Left lobe of liver (tissue), 2 donors: Measurements from ENCODE around the gene RNASEH2C. TPM values are rescaled to one million over a fixed set of nuclear protein-coding genes. Genes with fewer than 3 reads are reported as not detected.
"Not testable (repeated sequence)": the region's sequence is repeated elsewhere in the genome, so short reads cannot be mapped to it uniquely, and the experiment has no call there.

Experiments used
- ATAC-seq: fragments of 200-7000 bp; cut with Tn5 transposase; one replicate; pipeline ENCODE4 v1.9.1; 2020; ENCODE audit warnings: mild to moderate bottlenecking, moderate library complexity
- DNase-seq: peaks from one replicate; pipeline ENCODE4 v3.0.0-alpha.2; 2020; ENCODE audit warnings: low spot score
- total RNA-seq: library from RNA; stranded (reverse); gene quantifications from one replicate; pipeline ENCODE4 v1.2.1, GENCODE V29; 2021
- donor health status: DM: no; HTN: no; CAD: no; lungs with moderate emphysema.
- donor health status: DM: no; HTN: yes; CAD: no.

Gene RNASEH2C
- total RNA-seq, 1 donor from 2014 or later, result 24.2 TPM

DNA sequence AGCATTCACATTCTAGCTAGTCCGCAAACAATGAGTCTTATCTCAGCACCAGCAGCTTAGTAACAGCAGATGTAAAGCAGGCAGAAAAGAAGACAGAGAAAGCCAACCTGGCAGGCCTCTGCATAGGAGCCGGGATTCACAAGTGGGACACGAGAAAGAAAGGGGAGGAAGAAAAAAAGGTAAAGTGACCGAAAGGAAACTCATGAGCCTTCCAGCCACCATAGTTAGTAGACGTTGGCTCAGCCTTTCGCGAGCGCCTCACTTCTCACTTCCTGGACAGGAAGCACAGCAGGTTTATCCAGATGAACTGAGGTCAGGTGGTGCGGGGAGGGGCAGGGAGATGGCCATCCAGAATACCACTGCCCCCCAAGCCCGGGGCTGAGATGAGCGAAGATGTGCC, 28.2 kb downstream of the RNASEH2C start:
- DNase-seq, result no peak
- ATAC-seq, result no peak

GRCh38 chr11:65691847-65692246, 28.8 kb downstream of the RNASEH2C start:
- not testable (repeated sequence) for ATAC-seq, DNase-seq

DNA sequence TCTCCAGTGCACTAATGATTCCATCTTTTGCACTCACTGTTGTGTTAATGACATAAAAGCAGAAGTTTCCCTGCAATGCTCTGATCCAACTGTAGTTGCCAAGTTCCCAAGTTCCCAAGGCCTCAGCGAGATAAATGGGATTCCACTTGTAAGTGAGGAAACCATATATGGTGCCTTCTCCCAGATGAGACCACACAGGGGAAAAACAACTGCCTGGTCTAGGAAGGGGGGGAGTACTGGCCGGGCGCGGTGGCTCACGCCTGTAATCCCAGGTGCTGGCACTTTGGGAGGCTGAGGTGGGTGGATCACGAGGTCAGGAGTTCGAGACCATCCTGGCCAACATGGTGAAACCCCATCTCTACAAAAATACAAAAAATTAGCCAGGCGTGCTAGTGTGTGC, 34.6 kb downstream of the RNASEH2C start:
- no peak for DNase-seq
- no peak for ATAC-seq

GRCh38 chr11:65683480-65683879, 37.1 kb downstream of the RNASEH2C start:
- not testable (repeated sequence) for ATAC-seq, DNase-seq

GRCh38 chr11:65680192-65680743, 40.3 kb downstream of the RNASEH2C start:
- DNase-seq (no peak), ATAC-seq (peak; percentile 75)

DNA sequence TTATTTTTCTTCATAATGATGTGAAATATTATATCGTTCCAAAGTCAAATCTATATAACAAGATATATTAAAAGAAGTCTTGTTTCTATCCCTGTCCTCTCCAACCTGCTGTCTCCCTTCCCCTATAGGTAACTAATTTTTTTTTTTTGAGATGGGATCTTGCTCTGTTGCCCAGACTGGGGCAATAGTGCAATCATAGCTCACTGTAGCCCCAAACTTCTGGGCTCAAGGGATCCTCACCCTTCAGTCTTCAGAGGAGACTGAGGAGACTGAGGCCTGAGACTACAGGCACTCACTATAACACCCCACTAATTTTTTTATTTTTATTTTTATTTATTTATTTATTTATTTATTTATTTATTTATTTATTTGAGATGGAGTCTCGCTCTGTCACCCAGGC, 47.6 kb downstream of the RNASEH2C start:
- no peak for ATAC-seq
- DNase-seq, result no peak

DNA sequence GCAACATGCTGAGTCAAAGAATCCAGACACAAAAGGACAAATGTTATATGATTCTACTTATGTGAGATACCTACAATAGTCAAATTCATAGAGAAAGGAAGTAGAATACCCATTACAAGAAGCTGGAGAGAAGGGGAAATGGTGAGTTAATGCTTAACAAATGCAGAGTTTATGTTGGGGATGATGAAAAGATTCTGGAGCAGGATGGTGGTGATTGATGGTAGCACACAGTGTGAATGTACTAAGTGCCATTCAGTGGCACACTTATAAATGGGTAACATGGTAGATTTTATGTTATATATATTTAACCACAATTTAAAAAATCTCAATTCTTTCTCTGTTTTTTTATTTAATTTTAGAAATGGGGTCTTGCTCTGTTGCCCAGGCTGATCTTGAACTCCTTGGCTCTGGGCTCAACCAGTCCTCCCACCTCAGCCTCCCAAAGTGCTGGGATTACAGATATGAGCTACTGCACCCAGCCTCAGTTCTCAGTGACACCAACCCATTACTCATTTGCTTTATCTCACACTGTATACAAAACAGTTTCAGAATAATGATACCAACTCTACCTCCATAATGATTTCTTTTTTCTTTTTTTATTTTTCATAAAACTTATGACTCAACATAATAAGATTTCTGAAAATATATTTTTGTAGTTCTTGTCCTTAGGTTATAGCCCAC, 48.3 kb downstream of the RNASEH2C start:
- ATAC-seq, result no peak

More for the DNA sequence above, 48.3 kb downstream of the RNASEH2C start:
- no peak for DNase-seq

Other genes starting within 250 kb of the RNASEH2C start
- 2,761 TPM for gene MALAT1, start 221.8 kb downstream of the RNASEH2C start, total RNA-seq
- gene SCYL1, start 195.7 kb downstream of the RNASEH2C start, total RNA-seq, result 67.6 TPM
- gene LTBP3, start 162.4 kb downstream of the RNASEH2C start, total RNA-seq, result 42.3 TPM
- gene ZNRD2, start 150.3 kb downstream of the RNASEH2C start, total RNA-seq, result 17.0 TPM
- 19.0 TPM for gene FAM89B, start 148.3 kb downstream of the RNASEH2C start, total RNA-seq
- 13.5 TPM for gene EHBP1L1, start 144.7 kb downstream of the RNASEH2C start, total RNA-seq
- not detected for gene KCNK7, start 125.0 kb downstream of the RNASEH2C start, total RNA-seq
- 85.4 TPM for gene MAP3K11, start 106.6 kb downstream of the RNASEH2C start, total RNA-seq
- gene PCNX3, start 105.0 kb downstream of the RNASEH2C start, total RNA-seq, result 16.8 TPM
- 29.5 TPM for gene SIPA1, start 82.7 kb downstream of the RNASEH2C start, total RNA-seq
- 34.3 TPM for gene RELA, start 57.9 kb downstream of the RNASEH2C start, total RNA-seq
- gene KAT5, start 8.5 kb downstream of the RNASEH2C start, total RNA-seq, result 19.4 TPM
- 13.4 TPM for gene AP5B1, start 60.2 kb upstream of the RNASEH2C start, total RNA-seq
- gene OVOL1, start 66.3 kb upstream of the RNASEH2C start, total RNA-seq, result 0.23 TPM
- not detected for gene SNX32, start 113.2 kb upstream of the RNASEH2C start, total RNA-seq
- gene CFL1, start 137.4 kb upstream of the RNASEH2C start, total RNA-seq, result 240 TPM
- 14.3 TPM for gene MUS81, start 139.6 kb upstream of the RNASEH2C start, total RNA-seq
- 6.0 TPM for gene EFEMP2, start 152.0 kb upstream of the RNASEH2C start, total RNA-seq
- 0.63 TPM for gene CTSW, start 159.0 kb upstream of the RNASEH2C start, total RNA-seq
- gene FIBP, start 167.7 kb upstream of the RNASEH2C start, total RNA-seq, result 20.3 TPM
- 7.9 TPM for gene CCDC85B, start 169.9 kb upstream of the RNASEH2C start, total RNA-seq
- 0.53 TPM for gene FOSL1, start 179.6 kb upstream of the RNASEH2C start, total RNA-seq
- gene C11orf68, start 198.3 kb upstream of the RNASEH2C start, total RNA-seq, result 13.6 TPM
- 31.0 TPM for gene DRAP1, start 198.6 kb upstream of the RNASEH2C start, total RNA-seq
- gene TSGA10IP, start 224.7 kb upstream of the RNASEH2C start, total RNA-seq, result not detected
- gene SART1, start 240.9 kb upstream of the RNASEH2C start, total RNA-seq, result 14.6 TPM